ENCODE data around the gene RAG1.
A peak's percentile ranks its signal among the peaks of the same experiment; 100 is the strongest.

The RAG1 gene

GRCh38 chr11:36591433-36591832 is 23.6 kb downstream of the RAG1 start:
- no peak for DNase-seq

GRCh38 chr11:36594316-36594989 is 26.6 kb downstream of the RAG1 start, which contains the start of gene IFTAP:
Gene IFTAP, plus strand, starts transcription at chr11:36594502. Its CDS starts 15,602 bp downstream, at chr11:36610104.
- DNase-seq: peak; percentile 84

- DNase-seq: no peak
These were observed 29.1 kb downstream of the RAG1 start for GRCh38 chr11:36596880-36597279.

GRCh38 chr11:36598051-36598450 is 30.2 kb downstream of the RAG1 start, which contains the start of gene RAG2:
Gene RAG2, minus strand, starts transcription at chr11:36598236. Its CDS starts 4,068 bp downstream, at chr11:36594168.
- DNase-seq: no peak

GRCh38 chr11:36600180-36600579 is 32.4 kb downstream of the RAG1 start:
- DNase-seq: no peak

GRCh38 chr11:36601155-36601554 is 33.3 kb downstream of the RAG1 start:
- DNase-seq: peak; percentile 66

- DNase-seq: no peak
These were observed 34.3 kb downstream of the RAG1 start for GRCh38 chr11:36602135-36602534.

- DNase-seq: no peak
These were observed 37.7 kb downstream of the RAG1 start for GRCh38 chr11:36605221-36606216.

GRCh38 chr11:36608491-36609199 is 40.8 kb downstream of the RAG1 start:
- no peak for DNase-seq

GRCh38 chr11:36609383-36609782 is 41.6 kb downstream of the RAG1 start:
- DNase-seq: no peak

- no peak for DNase-seq
These were observed 48.0 kb downstream of the RAG1 start for GRCh38 chr11:36615826-36616225.

GRCh38 chr11:36617543-36618362 is 49.9 kb downstream of the RAG1 start:
- DNase-seq: no peak

- DNase-seq: no peak
These were observed 50.7 kb downstream of the RAG1 start for GRCh38 chr11:36618363-36619047.

GRCh38 chr11:36619502-36619901 is 51.7 kb downstream of the RAG1 start:
- no peak for DNase-seq

GRCh38 chr11:36620246-36620645 is 52.4 kb downstream of the RAG1 start:
- DNase-seq: no peak

- peak; percentile 15 for DNase-seq
These were observed 54.8 kb downstream of the RAG1 start for GRCh38 chr11:36622431-36623136.

GRCh38 chr11:36623494-36623893 is 55.7 kb downstream of the RAG1 start:
- no peak for DNase-seq

- no peak for DNase-seq
These were observed 59.2 kb downstream of the RAG1 start for GRCh38 chr11:36627006-36627405.

GRCh38 chr11:36627471-36627870 is 59.7 kb downstream of the RAG1 start:
- no peak for DNase-seq

GRCh38 chr11:36628141-36628540 is 60.3 kb downstream of the RAG1 start:
- DNase-seq: no peak

- DNase-seq: no peak
These were observed 61.0 kb downstream of the RAG1 start for GRCh38 chr11:36628765-36629244.
